Measurements from ENCODE around the gene CCZ1B. TPM values are rescaled to one million over a fixed set of nuclear protein-coding genes. Genes with fewer than 3 reads are reported as not detected.
"Not testable (repeated sequence)": the region's sequence is repeated elsewhere in the genome, so short reads cannot be mapped to it uniquely, and the experiment has no call there.

The CCZ1B gene
- total RNA-seq, 1 experiment from 2014 or later = 77.0 TPM

DNA sequence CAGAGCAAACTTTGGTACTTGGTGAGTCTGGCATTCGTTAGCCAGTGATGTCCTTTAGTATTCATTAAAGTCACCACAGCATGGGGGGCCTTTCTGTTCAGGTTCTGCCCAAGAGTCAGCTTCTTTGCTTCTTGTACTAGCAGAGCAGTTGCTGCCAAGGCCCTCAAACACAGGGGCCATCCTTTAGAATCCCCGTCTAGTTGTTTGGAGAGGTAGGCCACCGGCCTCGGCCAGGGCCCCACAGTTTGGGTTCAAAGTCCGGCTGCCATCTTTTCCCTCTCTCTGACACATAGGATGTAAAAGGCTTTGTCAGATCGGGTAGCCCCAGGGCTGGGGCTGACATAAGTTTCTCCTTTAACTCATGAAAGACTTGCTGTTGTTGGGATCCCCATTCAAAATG is 17.6 kb upstream of the CCZ1B start:
- not testable (repeated sequence) for H4K8ac ChIP-seq (replicated peaks; ENCODE audit: insufficient read length, low read depth, low read length); H3K27me3 ChIP-seq (ENCODE audit: insufficient read depth, low read length); H2BK20ac ChIP-seq (ENCODE audit: low read depth, low read length, poor library complexity, severe bottlenecking); H3K36me3 Mint-ChIP-seq (ENCODE audit: insufficient read depth in 1 of 3, low read depth in 3 of 3); H2BK12ac ChIP-seq (ENCODE audit: insufficient read length, low read depth, low read length); H3K79me1 ChIP-seq (ENCODE audit: insufficient read depth, low read depth, low read length, poor library complexity, severe bottlenecking); H3K9me3 ChIP-seq (ENCODE audit: control insufficient read depth, low read depth, low read length); H3K4ac ChIP-seq (ENCODE audit: low read depth, low read length); H3K4me2 ChIP-seq (ENCODE audit: insufficient read depth, insufficient read length, low read length); H2BK5ac ChIP-seq (ENCODE audit: insufficient read length, low read length); H4K20me1 ChIP-seq (ENCODE audit: control insufficient read depth, insufficient read depth, insufficient read length); H3K27ac Mint-ChIP-seq; H2BK120ac ChIP-seq (ENCODE audit: low read depth, low read length, poor library complexity, severe bottlenecking); DNase-seq; H3K23me2 ChIP-seq (ENCODE audit: insufficient read length, low read depth, low read length, poor library complexity, severe bottlenecking); H4K5ac ChIP-seq (ENCODE audit: insufficient read length, low read depth, low read length); H4K91ac ChIP-seq (ENCODE audit: insufficient read length, low read depth, low read length); H3K56ac ChIP-seq (ENCODE audit: insufficient read length, low read depth, low read length); H2AFZ ChIP-seq (ENCODE audit: low read length); H3K14ac ChIP-seq (ENCODE audit: insufficient read depth, low read length); H2AK5ac ChIP-seq (ENCODE audit: insufficient read length, low read length); H3K23ac ChIP-seq (ENCODE audit: insufficient read length, low read depth, low read length); H3K9me3 Mint-ChIP-seq; H3K4me3 Mint-ChIP-seq; H3K9ac ChIP-seq (ENCODE audit: extremely low read depth, insufficient read length, low read length); H3T11ph ChIP-seq (ENCODE audit: low read length); H2BK15ac ChIP-seq (ENCODE audit: low read depth, low read length); H3K4me1 ChIP-seq (ENCODE audit: insufficient read depth, low read length); H3K79me2 ChIP-seq (ENCODE audit: insufficient read depth, low read length); H3K27ac ChIP-seq (ENCODE audit: insufficient read length, low read depth, low read length); H3K18ac ChIP-seq (ENCODE audit: insufficient read length, low read depth, low read length); H3K27me3 Mint-ChIP-seq (ENCODE audit: low read depth)
- H3K4me1 Mint-ChIP-seq = peaks cover 14 to 15% of the 10 kb centered on the region in 2 experiments
- WGBS (ENCODE audit: extremely low coverage, insufficient read length, low lambda C conversion rate) = no CpG with 5 or more reads among the region's 6 CpGs

DNA sequence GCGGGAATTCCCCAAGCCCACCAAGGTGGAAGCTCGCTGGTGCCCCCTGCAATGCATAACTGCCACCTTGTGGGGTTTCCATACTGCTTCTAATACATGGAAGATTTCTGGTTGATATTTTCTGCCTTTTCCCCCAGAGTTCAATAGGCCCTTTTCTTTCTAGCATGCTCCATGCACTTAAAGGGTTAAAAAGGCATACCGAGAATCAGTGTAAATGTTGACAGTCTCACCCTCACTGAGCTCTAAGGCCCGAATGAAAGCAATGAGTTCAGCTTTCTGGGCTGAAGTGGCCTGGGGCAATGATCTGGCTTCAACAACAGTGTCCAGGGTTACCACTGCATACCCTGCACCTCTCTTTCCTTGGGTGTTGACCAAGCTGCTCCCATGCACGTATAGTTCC is 17.0 kb upstream of the CCZ1B start:
- H3K4me1 Mint-ChIP-seq = peaks cover 14 to 15% of the 10 kb centered on the region in 2 experiments
- H3K4me3 Mint-ChIP-seq; H3K27me3 ChIP-seq (ENCODE audit: insufficient read depth, low read length): not testable (repeated sequence)

More for the DNA sequence above, 17.0 kb upstream of the CCZ1B start:
- not testable (repeated sequence) for H3K4me2 ChIP-seq (ENCODE audit: insufficient read depth, insufficient read length, low read length); H4K5ac ChIP-seq (ENCODE audit: insufficient read length, low read depth, low read length); H3K4me1 ChIP-seq (ENCODE audit: insufficient read depth, low read length); H3K14ac ChIP-seq (ENCODE audit: insufficient read depth, low read length); H3K27ac Mint-ChIP-seq; H3K79me2 ChIP-seq (ENCODE audit: insufficient read depth, low read length); H2BK15ac ChIP-seq (ENCODE audit: low read depth, low read length); DNase-seq; H3K36me3 Mint-ChIP-seq (ENCODE audit: insufficient read depth in 1 of 3, low read depth in 3 of 3); H2BK12ac ChIP-seq (ENCODE audit: insufficient read length, low read depth, low read length); H3K4ac ChIP-seq (ENCODE audit: low read depth, low read length); H3K23ac ChIP-seq (ENCODE audit: insufficient read length, low read depth, low read length); H3K56ac ChIP-seq (ENCODE audit: insufficient read length, low read depth, low read length); H3K9me3 ChIP-seq (ENCODE audit: control insufficient read depth, low read depth, low read length); H3K9ac ChIP-seq (ENCODE audit: extremely low read depth, insufficient read length, low read length); H3K18ac ChIP-seq (ENCODE audit: insufficient read length, low read depth, low read length); H2AFZ ChIP-seq (ENCODE audit: low read length); H3K9me3 Mint-ChIP-seq; H3K27ac ChIP-seq (ENCODE audit: insufficient read length, low read depth, low read length); H3K79me1 ChIP-seq (ENCODE audit: insufficient read depth, low read depth, low read length, poor library complexity, severe bottlenecking); H4K8ac ChIP-seq (replicated peaks; ENCODE audit: insufficient read length, low read depth, low read length); H4K91ac ChIP-seq (ENCODE audit: insufficient read length, low read depth, low read length); H2BK120ac ChIP-seq (ENCODE audit: low read depth, low read length, poor library complexity, severe bottlenecking); H3K23me2 ChIP-seq (ENCODE audit: insufficient read length, low read depth, low read length, poor library complexity, severe bottlenecking); H3T11ph ChIP-seq (ENCODE audit: low read length); H2AK5ac ChIP-seq (ENCODE audit: insufficient read length, low read length); H3K27me3 Mint-ChIP-seq (ENCODE audit: low read depth); H2BK5ac ChIP-seq (ENCODE audit: insufficient read length, low read length); H4K20me1 ChIP-seq (ENCODE audit: control insufficient read depth, insufficient read depth, insufficient read length); H2BK20ac ChIP-seq (ENCODE audit: low read depth, low read length, poor library complexity, severe bottlenecking)
- WGBS (ENCODE audit: extremely low coverage, insufficient read length, low lambda C conversion rate) = no CpG with 5 or more reads among the region's 5 CpGs

Data from H9 (cell line).